T-helper 1 cell treated with Interleukin-12 subunit alpha and Interleukin-12 subunit beta and Interleukin-4 antibody, amounts not matched to agents 30 ng/mL and 1 ng/mL, for 36 hours (primary cell): ENCODE results near the gene LRRC10B. TPM values are rescaled to one million over a fixed set of nuclear protein-coding genes. Genes with fewer than 3 reads are reported as not detected.
"Not testable (repeated sequence)": the region's sequence is repeated elsewhere in the genome, so short reads cannot be mapped to it uniquely, and the experiment has no call there.

Experiments
- intact Hi-C: fragments of 100-400 bp; cut with micrococcal nuclease; formaldehyde crosslinking; loops from one replicate; pipeline ENCODE4 v1.15.1; 2024
- total RNA-seq: library from RNA; stranded (reverse); gene quantifications from 2 replicates; pipeline ENCODE4 v1.2.3, GENCODE V29; 2022

Gene LRRC10B
- total RNA-seq: not detected in 2 replicates

DNA sequence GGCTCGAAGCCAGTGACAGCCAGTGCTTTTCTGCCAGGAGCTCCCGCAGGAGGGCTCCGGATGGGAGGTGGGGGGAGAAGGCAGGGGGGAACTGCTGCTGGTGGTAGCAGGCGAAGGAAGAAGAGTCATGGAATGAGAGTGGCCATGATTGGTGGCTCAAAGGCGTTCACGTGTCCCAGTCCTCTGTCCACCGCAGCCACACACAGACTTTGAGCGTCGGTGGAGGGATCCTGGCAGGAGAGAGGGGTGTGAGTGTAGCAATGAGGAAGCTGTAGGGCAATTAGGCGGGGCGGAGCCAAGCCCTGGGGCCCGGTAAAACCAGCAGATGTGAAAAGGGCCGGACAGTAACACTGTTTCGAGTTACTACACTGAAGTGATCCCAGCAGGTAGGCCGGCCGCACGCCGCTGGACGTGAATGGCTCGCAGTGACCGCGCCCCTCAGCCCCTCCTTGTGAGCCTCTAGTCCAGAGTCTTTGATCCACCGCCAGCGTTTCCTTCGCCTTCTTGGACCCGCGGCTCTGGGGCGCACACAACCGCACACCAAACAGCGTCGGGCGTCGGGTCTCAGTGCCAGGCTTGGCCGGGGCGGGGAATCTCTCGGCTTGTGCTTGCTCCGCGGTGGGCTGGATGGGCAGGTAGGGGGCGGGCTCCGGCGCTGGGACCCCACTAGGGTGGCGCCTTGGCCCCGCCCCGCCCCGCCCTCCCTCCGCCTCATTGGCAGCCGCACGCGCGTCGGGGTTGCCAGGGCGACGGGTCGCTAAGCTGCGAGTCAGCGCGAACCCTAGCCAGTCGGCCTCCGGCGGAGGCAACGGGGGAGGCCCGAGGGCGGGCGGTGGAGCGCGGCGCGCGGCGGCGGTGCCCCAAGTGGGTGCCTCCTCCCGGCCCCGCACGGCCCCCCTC is at the start of gene LRRC10B:
Gene LRRC10B (plus strand): TSS at position 788 of the 900 bp plus-strand sequence. CDS start 250 bp downstream, outside the sequence.
- intact Hi-C loops: loop anchor here (2.0 kb wide), 1 partner anchor 73 kb away; the partner anchor contains the start of gene SYT7

DNA sequence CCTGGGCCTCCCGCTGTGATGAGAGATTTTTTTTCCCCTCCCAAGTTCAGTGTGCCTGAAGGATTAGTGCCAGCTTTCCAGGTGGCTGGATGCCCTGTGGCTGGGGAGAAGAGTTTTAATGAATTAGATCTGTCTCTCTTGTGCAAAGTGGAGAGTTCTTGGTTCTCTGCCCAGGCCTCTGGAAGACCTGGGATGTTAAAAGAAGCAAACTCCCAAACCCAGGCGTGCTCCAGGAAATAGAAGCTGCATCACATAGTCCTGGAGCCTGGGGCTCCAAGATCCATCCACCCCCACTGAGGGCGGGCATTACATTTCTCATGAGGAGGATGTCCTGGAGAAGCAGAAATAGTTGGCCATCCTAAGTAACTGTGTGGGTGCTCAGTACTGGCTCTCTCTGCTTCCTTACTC is 48.1 kb upstream of the LRRC10B start:
- intact Hi-C loops: no loop called here

DNA sequence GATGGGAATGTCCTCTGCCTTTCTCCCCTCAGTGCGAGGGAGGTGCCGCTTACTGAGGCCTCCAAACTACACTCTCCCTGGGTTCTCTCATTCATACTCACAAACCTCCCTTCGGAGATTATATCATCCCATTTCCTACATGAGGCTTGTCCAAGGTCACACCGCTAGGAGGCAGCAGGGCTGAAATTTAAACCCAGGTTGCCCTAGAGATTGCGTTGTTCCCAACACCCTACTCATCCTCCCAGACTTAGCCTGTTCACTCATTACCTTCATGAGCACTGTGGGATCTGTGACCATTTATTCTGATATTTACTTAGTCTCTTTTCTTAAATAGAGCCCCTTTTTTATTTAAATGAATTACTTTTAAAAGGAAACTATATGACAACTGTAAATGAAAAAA is 47.6 kb upstream of the LRRC10B start:
- intact Hi-C loops: no loop called here

DNA sequence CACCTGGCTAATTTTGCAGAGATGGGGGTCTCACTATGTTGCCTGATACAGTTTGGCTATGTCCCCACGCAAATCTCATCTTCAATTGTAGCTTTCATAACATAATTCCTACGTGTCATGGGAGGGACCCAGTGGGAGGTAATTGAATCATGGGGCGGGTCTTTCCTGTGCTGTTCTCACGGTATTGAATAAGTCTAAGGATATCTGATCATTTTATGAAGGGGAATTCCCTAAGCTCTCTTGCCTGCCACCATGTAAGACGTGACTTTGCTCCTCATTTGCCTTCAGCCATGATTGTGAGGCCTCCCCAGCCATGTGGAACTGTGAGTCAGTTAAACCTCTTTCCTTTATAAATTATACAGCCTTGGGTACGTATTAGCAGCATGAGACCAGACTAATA is 40.9 kb upstream of the LRRC10B start:
- intact Hi-C loops: not testable (repeated sequence)

DNA sequence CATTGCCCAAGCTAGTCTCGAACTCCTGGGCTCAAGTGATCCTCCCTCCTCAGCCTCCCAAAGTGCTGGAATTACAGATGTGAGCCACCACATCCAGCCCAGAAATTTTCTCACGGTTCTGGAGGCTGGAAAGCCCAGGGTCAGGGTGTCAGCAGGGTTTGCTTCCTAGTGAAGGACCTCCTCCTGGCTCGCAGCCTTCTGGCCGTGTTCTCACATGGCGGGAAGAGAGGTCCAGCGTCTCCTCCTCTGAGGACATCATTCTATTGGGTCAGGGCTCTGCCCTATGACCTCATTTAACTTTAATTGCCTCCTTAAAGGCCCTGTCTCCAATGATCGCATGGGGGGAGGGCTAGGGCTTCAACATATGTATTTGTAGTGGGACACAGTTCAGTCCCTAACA is 40.5 kb upstream of the LRRC10B start:
- intact Hi-C loops: no loop called here

DNA sequence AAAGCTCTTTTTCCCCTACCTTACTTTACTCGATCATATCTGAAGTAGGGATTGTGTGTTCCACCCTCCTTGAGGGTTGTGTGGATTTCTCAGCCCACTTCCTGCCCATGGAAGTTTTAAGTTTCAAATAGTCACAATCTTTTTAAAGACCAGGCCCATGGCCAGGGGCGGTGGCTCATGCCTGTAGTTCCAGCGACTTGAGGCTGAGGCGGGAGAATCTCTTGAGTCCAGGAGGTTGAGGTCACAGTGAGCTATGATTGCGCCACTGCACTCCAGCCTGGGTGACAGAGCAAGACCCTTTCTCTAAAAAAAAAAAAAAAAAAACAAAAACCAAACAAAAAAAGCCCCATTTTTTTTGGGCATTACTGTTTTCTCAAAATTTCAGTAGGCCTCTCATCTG is 36.3 kb upstream of the LRRC10B start:
- intact Hi-C loops: no loop called here

DNA sequence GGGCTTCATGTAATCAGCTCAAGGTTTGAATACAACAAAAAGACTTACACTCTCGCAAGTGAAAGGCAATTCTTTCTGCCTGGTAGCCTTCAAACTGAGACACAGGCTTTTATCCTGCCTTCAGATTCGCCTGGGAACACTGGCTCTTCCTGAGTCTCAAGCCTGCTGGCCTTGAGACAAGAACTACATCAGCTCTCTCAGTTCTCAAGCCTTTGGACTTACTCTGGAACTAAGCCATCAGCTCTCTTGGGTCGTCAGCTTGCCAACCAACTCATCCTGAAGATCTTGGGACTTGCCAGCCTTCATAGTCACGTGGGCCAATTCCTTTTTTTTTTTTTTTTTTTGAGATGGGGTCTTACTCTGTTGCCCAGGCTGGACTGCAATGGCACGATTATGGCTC is 35.7 kb upstream of the LRRC10B start:
- intact Hi-C loops: no loop called here

DNA sequence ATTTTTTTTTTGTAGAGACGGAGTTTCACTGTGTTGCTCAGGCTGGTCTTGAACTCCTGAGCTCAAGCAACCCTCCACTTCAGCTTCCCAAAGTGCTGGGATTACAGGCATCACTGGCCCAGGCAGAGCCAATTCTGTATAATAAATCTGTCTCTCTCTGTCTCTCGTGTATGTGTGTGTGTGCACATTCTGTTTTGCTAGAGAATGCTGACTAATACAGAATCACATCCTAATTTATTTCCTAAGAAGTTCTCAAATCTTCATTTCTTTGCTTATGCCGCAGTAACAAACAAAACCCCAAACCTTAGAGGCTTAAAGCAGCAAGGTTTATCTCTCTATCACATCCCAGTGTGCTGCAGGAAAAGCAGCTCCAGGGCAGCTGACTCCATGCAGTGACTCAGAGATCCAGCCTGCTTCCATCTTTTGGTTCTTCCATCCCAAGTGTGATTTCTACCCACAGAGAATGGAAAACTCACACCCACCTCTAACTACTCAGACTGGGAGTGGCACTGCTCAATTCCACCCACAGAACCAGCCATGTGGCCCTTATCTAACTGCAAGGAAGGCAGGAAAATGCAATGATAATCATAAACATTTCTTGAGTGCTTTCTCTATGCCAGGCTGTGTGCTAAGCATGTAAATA is 35.1 kb upstream of the LRRC10B start:
- intact Hi-C loops: no loop called here

DNA sequence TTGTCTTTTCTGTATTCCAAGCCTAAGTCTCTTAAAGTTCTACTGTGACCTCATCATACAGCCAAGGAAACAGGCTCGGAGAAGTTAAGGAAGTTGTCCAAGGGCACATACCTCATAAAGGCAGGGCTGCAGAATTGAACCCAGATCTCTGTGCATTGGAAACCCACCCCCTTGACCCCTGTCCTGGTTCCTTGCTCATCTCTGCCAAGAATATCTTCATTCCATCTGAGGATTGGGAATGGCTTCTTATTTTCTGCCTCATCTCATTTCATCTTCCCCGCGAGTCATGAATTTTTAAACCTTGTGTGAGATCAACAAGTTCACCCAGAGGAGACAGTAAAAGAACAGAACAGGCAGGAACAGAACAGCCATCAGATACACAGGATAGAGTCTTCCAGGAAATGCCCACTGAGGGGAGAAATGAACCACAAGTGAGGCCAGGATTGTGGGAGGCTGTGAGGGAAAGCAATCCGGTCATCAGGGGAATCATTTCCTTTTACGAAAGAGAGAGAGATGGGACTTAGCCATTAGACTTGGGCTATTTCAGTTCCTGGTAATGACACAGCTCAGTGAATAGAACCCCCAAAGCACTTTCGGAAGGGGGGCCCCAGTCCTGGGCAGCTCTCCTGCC is 34.4 kb upstream of the LRRC10B start:
- intact Hi-C loops: no loop called here

DNA sequence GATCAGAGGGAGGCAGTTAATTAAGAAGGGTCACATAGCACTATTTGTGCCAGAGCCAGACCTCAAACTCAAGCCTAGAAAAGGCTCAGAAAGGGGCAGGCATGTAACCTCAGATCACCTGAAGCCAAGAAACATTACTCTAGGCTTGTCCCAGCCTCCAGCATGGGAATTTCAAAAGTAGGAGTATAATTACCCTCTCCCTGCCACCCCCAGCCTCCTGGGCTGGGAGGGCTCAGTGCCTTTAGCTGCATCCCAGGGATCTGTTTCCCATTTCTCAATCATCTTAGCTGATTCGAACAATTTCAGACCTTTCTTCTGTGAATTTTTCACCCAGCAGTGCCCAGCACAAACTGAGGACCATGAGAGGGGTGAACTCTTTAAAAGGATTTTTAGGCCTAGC is 33.1 kb upstream of the LRRC10B start:
- intact Hi-C loops: no loop called here

DNA sequence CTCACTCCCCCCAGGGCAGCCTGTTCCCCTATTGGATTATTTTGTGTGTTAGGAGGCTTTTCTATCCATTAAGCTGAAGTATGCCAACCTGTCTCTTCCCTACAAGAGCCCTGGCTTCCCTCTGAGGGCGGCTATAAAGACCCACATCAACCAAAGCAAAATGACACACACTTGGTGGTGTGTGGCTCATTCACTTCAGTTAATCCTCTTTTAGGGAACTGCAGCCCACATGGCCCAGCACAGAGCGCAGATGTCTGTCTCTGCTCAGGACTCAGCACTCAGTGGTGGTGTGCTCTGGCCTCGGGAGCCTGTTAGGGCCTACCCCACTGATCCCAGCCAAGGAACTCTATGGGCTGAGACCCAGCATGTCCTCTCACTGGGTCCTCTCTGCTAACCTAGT is 32.2 kb upstream of the LRRC10B start:
- intact Hi-C loops: loop anchor here (2.0 kb wide), 1 partner anchor 162 kb away; no protein-coding TSS in a partner anchor

DNA sequence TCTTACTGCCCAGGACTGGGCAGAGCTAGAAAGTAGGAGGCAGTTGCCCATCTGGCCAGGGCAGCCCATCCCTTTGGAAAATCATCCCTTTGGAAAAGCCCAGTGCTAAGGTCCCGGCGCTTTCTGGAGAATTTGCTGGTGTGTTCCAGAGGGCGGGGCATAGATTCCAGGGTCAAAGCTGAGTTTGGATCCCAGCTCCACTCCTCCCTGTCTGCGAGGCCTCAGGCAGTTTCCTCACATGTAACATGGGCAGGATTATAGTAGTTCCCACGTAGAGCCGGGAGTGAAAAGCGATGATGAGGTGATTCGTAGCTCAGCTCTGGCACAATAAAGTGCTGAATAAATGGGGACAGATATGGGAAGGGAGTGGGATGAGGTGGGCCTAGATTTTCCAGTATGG is 31.4 kb upstream of the LRRC10B start:
- intact Hi-C loops: loop anchor here (1.0 to 2.0 kb wide), 3 partner anchors 40 to 162 kb away; no protein-coding TSS in a partner anchor

DNA sequence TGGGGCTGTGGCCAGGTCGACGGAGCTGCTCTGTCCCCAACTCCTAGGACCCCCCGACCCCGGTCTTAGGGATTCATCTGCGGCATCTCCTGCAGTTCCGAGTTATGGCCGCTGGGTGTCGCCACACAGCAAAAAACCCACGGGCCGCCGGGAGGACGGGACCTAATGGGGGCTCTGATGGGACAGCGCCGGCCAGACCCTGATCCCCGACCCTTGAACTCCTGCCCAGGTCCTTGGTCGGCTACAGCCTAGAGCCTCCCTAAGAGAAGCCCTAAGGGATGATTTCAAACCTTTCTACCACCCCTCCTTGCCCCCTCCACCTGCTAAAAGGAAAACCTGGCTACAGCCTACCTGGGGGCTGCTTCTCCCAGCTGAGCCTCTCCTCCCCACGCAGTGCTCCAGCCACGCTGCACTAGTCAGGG is 30.8 kb upstream of the LRRC10B start:
- intact Hi-C loops: loop anchor here (1.0 to 2.0 kb wide), 3 partner anchors 40 to 161 kb away; no protein-coding TSS in a partner anchor

DNA sequence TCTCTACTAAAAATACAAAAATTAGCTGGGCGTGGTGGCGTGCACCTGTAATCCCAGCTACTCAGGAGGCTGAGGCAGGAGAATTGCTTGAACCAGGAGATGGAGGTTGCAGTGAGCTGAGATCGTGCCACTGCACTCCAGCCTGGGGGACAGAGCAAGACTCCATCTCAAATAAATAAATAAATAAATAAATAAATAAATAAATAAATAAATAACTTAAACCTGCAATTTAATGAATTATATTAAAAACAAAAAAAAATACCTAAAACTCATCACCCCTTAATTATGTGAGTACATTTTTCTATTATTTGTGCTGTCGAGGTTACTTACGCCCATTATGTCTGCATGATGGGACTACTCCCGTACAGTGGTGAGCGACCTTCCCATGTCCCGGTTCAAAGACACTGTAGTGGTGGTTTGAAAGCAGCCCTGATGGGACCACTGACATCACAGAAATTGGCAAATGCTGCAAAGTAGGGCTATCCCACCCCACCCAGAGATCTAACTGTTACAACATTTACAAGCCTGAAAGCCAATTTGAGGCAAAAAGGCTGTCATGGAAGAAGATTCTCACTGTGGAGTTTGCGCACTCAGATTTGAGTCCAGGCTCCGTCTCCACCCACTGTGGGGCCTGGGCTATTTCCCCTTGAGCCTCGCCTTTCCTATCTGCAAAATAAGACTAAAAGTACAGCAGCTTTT is 29.0 kb upstream of the LRRC10B start:
- intact Hi-C loops: not testable (repeated sequence)

DNA sequence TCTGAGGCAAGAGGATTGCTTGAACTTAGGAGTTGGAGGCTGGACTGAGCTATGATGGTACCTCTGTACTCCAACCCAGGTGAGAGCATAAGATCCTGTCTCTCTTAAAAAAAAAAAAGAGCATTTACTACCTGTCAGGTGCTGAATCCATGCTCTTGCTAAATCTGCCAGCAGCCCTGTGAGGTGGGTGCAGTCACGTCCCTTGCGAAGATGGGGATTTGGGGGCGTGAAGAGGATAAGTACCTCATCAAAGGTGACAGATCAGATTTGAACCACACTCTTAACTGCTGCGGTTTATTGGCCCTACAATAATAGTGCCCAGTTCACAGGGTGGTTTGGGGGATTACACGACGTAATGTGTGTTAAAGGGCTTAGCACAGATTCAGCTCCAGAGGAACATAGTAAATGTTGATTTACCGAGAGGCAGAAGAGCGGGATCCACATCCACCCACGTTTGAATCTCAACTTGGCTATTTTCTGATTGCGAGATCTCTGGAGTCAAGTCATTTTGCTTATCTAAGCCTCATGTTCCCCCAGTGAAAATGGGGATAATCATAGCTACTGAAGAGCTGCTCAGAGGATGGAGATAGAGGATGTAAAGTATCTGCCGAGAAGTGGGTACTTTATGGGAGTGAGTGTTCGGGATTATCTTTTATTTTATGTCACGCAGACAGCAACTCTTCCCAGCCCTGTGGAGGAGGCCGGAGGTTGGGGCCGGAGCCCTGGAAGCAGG is 28.1 kb upstream of the LRRC10B start:
- intact Hi-C loops: no loop called here

DNA sequence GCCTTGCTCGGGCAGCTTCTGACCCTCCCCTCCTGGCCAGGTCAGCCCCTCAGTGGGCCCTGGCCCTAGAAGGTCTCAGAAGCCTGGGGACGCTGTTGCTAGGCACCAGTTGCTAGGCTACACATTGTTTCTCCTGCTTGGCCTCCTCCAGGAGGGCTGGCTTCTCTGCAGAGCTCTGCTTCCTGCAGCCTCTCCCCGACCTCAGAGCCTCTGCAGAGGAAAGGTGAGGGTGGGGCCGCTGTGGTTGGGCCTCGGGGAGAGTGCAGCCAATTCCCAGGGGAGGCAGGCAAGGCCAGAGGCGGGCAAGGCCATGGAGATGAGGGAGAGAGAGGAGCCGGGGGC is 27.6 kb upstream of the LRRC10B start:
- intact Hi-C loops: no loop called here

DNA sequence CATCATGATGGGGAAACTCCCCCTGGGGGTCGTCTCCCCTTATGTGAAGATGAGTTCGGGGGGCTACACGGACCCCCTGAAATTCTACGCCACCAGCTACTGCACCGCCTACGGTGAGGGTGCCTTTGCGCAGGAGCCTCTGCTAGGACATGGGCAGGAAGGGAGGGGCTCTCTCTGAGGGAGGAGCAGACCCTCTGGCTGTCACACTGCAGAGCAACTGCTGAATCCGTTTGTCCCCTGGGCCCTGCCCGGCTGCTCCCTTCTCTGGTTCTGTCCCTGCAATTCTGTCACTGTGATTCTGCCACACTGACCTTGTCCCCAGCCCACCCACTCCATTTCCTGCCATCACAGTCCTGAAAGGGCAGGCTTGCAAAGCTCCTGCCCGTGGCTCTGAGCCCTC is 26.7 kb upstream of the LRRC10B start:
- intact Hi-C loops: no loop called here

DNA sequence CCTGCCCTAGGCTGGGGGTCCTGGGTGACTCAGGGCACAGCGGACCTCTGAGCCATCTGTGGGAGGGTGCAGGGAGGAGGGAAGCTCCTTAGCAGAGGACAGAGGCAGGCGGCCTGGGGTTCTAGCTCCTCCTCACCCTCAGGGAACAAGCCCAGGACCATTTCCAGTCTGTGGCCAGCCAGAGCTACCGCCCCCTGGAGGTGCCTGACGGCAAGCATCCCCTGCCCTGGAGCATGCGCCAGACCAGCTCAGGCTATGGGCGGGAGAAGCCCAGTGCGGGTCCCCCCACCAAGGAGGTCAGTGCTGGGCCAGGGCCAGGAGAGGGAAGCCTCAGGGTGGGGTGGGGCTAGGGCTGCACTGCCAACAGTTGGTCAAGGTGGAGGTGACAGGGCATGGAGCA is 26.0 kb upstream of the LRRC10B start:
- intact Hi-C loops: no loop called here

DNA sequence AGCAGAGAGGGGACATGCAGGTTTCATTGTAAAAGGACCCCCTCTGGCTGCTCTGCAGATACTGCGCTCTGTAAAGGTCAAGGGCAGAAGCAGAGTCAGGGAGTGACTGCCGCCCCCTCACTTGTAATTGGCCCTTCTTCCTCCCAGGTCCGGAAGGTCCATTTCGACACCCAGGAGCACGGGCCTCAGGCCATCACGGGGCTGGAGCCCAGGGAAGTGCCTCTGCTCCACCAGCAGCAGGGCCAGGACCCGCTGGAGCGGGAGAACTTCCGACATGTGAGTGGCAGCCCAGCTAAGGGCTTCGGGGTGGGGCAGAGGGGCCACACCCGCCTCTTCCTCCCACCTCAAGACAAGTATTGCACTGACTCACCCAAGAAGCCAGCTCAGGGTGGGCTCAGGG is 24.0 kb upstream of the LRRC10B start:
- intact Hi-C loops: no loop called here

DNA sequence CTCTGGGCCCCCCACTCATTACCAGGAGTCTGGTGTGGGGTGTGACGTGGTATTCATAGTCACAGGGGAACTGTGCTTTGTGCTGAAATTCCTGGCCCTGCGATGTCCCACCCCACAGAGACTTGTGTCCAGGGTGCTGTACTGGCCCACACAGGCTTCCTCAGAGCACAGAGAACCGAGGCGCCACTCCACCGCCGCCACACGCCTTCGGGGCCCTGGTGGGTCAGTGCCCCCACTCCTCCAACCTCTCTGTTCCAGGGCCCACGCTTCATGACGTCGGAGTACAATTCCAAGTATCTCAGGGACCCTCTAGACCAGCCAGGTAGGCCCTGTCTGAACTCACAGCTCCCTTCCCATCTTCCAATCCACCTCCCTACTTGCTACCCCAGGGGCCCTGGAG is 23.5 kb upstream of the LRRC10B start:
- intact Hi-C loops: no loop called here
